CD4-positive, alpha-beta memory T cell (primary cell): ENCODE data around the gene CACNG5. TPM values are rescaled to one million over a fixed set of nuclear protein-coding genes. Genes with fewer than 3 reads are reported as not detected.

ENCODE experiments used
- CTCF ChIA-PET: fragments of 350-600 bp; sonication (Branson Sonifier 250); formaldehyde crosslinking; loops from one replicate; lab custom pipeline; 2021; ENCODE audit warnings: inconsistent platforms; ENCODE audit not compliant: partially characterized antibody; lab: Charles Lee
- POLR2A ChIA-PET: fragments of 350-600 bp; sonication (Branson Sonifier 250); formaldehyde crosslinking; loops from one replicate; lab custom pipeline; 2021; ENCODE audit not compliant: partially characterized antibody; lab: Charles Lee
- DNase-seq, 5 donors: peaks; one replicate each; pipeline versions ENCODE4 v3.0.0 to v3.0.0-alpha.2; 2020 to 2022; ENCODE audit warnings: mixed read lengths in 1 of 5
- H3K27ac ChIP-seq: one replicate; pipeline ENCODE4 v1.7.0; 2013; ENCODE audit warnings: low read depth, low read length
- H3K27me3 ChIP-seq: 2 replicates; pipeline ENCODE4 v1.7.0; 2013; ENCODE audit warnings: mild to moderate bottlenecking, low read length, moderate library complexity; ENCODE audit not compliant: insufficient read depth
- H3K36me3 ChIP-seq: 2 replicates; pipeline ENCODE4 v1.7.0; 2013; ENCODE audit warnings: mild to moderate bottlenecking, low read length, moderate library complexity; ENCODE audit not compliant: insufficient read depth
- H3K4me1 ChIP-seq: 2 replicates; pipeline ENCODE4 v1.7.0; 2013; ENCODE audit warnings: mild to moderate bottlenecking, low read length, moderate library complexity; ENCODE audit not compliant: insufficient read depth
- H3K4me3 ChIP-seq, 2 donors: one replicate each; pipeline ENCODE4 v1.7.0; 2013; ENCODE audit warnings: low read length in 2 of 2, mild to moderate bottlenecking in 1 of 2
- H3K9me3 ChIP-seq, 2 donors: one replicate each; pipeline ENCODE4 v1.7.0; 2013; ENCODE audit warnings: low read length in 2 of 2, control low read depth in 1 of 2; ENCODE audit not compliant: control insufficient read depth in 1 of 2
- H3K27ac Mint-ChIP-seq, 7 donors: one replicate each; pipeline ENCODE4 v1.8.0; 2020 to 2021; ENCODE audit warnings: mixed read lengths in 7 of 7, mild to moderate bottlenecking in 6 of 7, inconsistent platforms in 3 of 7, moderate library complexity in 3 of 7
- H3K27me3 Mint-ChIP-seq, 2 donors: one replicate each; pipeline ENCODE4 v1.8.0; 2020 to 2021; ENCODE audit warnings: mixed read lengths in 2 of 2
- H3K36me3 Mint-ChIP-seq, 2 donors: one replicate each; pipeline ENCODE4 v1.8.0; 2020 to 2021; ENCODE audit warnings: mixed read lengths in 2 of 2, inconsistent platforms in 1 of 2, mild to moderate bottlenecking in 1 of 2
- H3K4me1 Mint-ChIP-seq, 4 donors: one replicate each; pipeline ENCODE4 v1.8.0; 2020 to 2021; ENCODE audit warnings: mixed read lengths in 4 of 4, mild to moderate bottlenecking in 1 of 4
- H3K4me3 Mint-ChIP-seq, 8 donors: one replicate each; pipeline ENCODE4 v1.8.0; 2020 to 2021; ENCODE audit warnings: mixed read lengths in 8 of 8, mild to moderate bottlenecking in 7 of 8, moderate library complexity in 6 of 8, inconsistent platforms in 3 of 8
- H3K9me3 Mint-ChIP-seq, 8 donors: one replicate each; pipeline ENCODE4 v1.8.0; 2020 to 2021; ENCODE audit warnings: mixed read lengths in 8 of 8, mild to moderate bottlenecking in 5 of 8, inconsistent platforms in 3 of 8, moderate library complexity in 1 of 8
- intact Hi-C: fragments of 100-400 bp; cut with micrococcal nuclease; formaldehyde crosslinking; loops from one replicate; pipeline ENCODE4 v1.15.1; 2023
- polyA plus RNA-seq, 2 donors: library from polyadenylated mRNA; unstranded; fragments of 300-500 nt; fragmentation: Illumina TruSeq; gene quantifications; one replicate each; pipeline ENCODE4 v1.2.3, GENCODE V29; 2021
- total RNA-seq, 2 experiments: library from RNA; stranded (reverse); gene quantifications; one replicate each; pipeline ENCODE4 v1.2.3, GENCODE V29; 2021

CACNG5 gene
- total and polyA plus RNA-seq, 4 experiments from 2014 or later = not detected

- POLR2A ChIA-PET = no interaction called here
Measured at GRCh38 chr17:66860204-66860603, 25.3 kb downstream of the CACNG5 start.

GRCh38 chr17:66863820-66864219, 28.9 kb downstream of the CACNG5 start:
- Histone ChIP-seq H3K27me3 (no peaks in the 10 kb centered on the region), H3K27ac (no peak overlapping the region), H3K36me3 (no peaks in the 10 kb centered on the region), H3K4me3 (no peak overlapping the region), H3K4me1 (no peaks in the 10 kb centered on the region), H3K9me3 (no peaks in the 10 kb centered on the region)
- ChIA-PET POLR2A (no interaction called here), CTCF (no interaction called here)
- intact Hi-C loops = no loop called here
- Mint-ChIP-seq H3K36me3 (peaks cover 0 to 2% of the 10 kb centered on the region in 2 donors), H3K9me3 (peaks cover 2 to 35% (median 24%) of the 10 kb centered on the region in 8 donors), H3K4me1 (peaks cover 0 to 1% (median 0%) of the 10 kb centered on the region in 4 donors), H3K27me3 (peaks cover 15 to 28% of the 10 kb centered on the region in 2 donors), H3K4me3 (no peak overlapping the region), H3K27ac (no peak overlapping the region)
- DNase-seq = no peak

More at GRCh38 chr17:66860204-66860603, 25.3 kb downstream of the CACNG5 start:
- Histone ChIP-seq H3K4me3 (no peak overlapping the region), H3K27me3 (no peaks in the 10 kb centered on the region), H3K4me1 (no peaks in the 10 kb centered on the region), H3K27ac (no peak overlapping the region), H3K36me3 (no peaks in the 10 kb centered on the region), H3K9me3 (no peaks in the 10 kb centered on the region)
- CTCF ChIA-PET = no interaction called here
- intact Hi-C loops = no loop called here
- Mint-ChIP-seq H3K9me3 (peaks cover 2 to 21% (median 14%) of the 10 kb centered on the region in 8 donors), H3K4me1 (peaks cover 0 to 1% (median 0%) of the 10 kb centered on the region in 4 donors), H3K36me3 (no peaks in the 10 kb centered on the region), H3K27ac (no peak overlapping the region), H3K27me3 (peaks cover 8 to 11% of the 10 kb centered on the region in 2 donors), H3K4me3 (no peak overlapping the region)
- no peak for DNase-seq

- Mint-ChIP-seq H3K27ac (no peak overlapping the region), H3K36me3 (peaks cover 0 to 2% of the 10 kb centered on the region in 2 donors), H3K4me1 (peaks cover 0 to 1% (median 0%) of the 10 kb centered on the region in 4 donors), H3K4me3 (no peak overlapping the region), H3K9me3 (peaks cover 2 to 37% (median 25%) of the 10 kb centered on the region in 8 donors), H3K27me3 (peaks cover 15 to 32% of the 10 kb centered on the region in 2 donors)
- Histone ChIP-seq H3K9me3 (no peaks in the 10 kb centered on the region), H3K36me3 (no peaks in the 10 kb centered on the region), H3K27ac (no peak overlapping the region), H3K4me3 (no peak overlapping the region), H3K27me3 (no peaks in the 10 kb centered on the region), H3K4me1 (no peaks in the 10 kb centered on the region)
- ChIA-PET POLR2A (no interaction called here), CTCF (no interaction called here)
- intact Hi-C loops = no loop called here
- DNase-seq = no peak
Measured at GRCh38 chr17:66865151-66865550, 30.2 kb downstream of the CACNG5 start.

- DNase-seq = no peak
- Histone ChIP-seq H3K9me3 (no peaks in the 10 kb centered on the region), H3K4me3 (no peak overlapping the region), H3K27ac (no peak overlapping the region), H3K36me3 (no peaks in the 10 kb centered on the region), H3K4me1 (no peaks in the 10 kb centered on the region), H3K27me3 (no peaks in the 10 kb centered on the region)
- Mint-ChIP-seq H3K9me3 (peaks cover 2 to 7% (median 4%) of the 10 kb centered on the region in 8 donors), H3K4me3 (no peak overlapping the region), H3K27me3 (peaks cover 0 to 20% of the 10 kb centered on the region in 2 donors), H3K4me1 (peaks cover 0 to 1% (median 0%) of the 10 kb centered on the region in 4 donors), H3K27ac (no peak overlapping the region), H3K36me3 (no peaks in the 10 kb centered on the region)
- CTCF ChIA-PET = no interaction called here
- POLR2A ChIA-PET = no interaction called here
- intact Hi-C loops = no loop called here
Measured at GRCh38 chr17:66873962-66874361, 39.0 kb downstream of the CACNG5 start.

GRCh38 chr17:66884931-66885330, 50.0 kb downstream of the CACNG5 start:
- Mint-ChIP-seq H3K4me3 (no peak overlapping the region), H3K36me3 (peaks cover 0 to 3% of the 10 kb centered on the region in 2 donors), H3K4me1 (no peaks in the 10 kb centered on the region), H3K9me3 (peaks cover 0 to 14% (median 9%) of the 10 kb centered on the region in 8 donors), H3K27me3 (peaks cover 4% of the 10 kb centered on the region in 2 donors), H3K27ac (no peak overlapping the region)
- POLR2A ChIA-PET = no interaction called here
- CTCF ChIA-PET = no interaction called here
- intact Hi-C loops = no loop called here
- H3K36me3 ChIP-seq = no peaks in the 10 kb centered on the region
- no peak overlapping the region for H3K27ac ChIP-seq
- no peak for DNase-seq
- H3K9me3 ChIP-seq = no peaks in the 10 kb centered on the region
- H3K4me3 ChIP-seq = no peak overlapping the region
- H3K4me1 ChIP-seq = no peaks in the 10 kb centered on the region
- H3K27me3 ChIP-seq = no peaks in the 10 kb centered on the region

GRCh38 chr17:66885417-66885816, 50.5 kb downstream of the CACNG5 start:
- H3K27ac ChIP-seq = no peak overlapping the region
- no peaks in the 10 kb centered on the region for H3K9me3 ChIP-seq
- intact Hi-C loops = no loop called here
- H3K36me3 ChIP-seq = no peaks in the 10 kb centered on the region
- CTCF ChIA-PET = no interaction called here
- H3K4me3 Mint-ChIP-seq = no peak overlapping the region
- peaks cover 0 to 3% of the 10 kb centered on the region in 2 donors for H3K36me3 Mint-ChIP-seq
- H3K27me3 Mint-ChIP-seq = peaks cover 4% of the 10 kb centered on the region in 2 donors
- H3K9me3 Mint-ChIP-seq = peaks cover 0 to 12% (median 6%) of the 10 kb centered on the region in 8 donors
- DNase-seq = no peak
- POLR2A ChIA-PET = no interaction called here
- H3K27me3 ChIP-seq = no peaks in the 10 kb centered on the region
- H3K27ac Mint-ChIP-seq = no peak overlapping the region
- no peak overlapping the region for H3K4me3 ChIP-seq
- H3K4me1 Mint-ChIP-seq = no peaks in the 10 kb centered on the region
- H3K4me1 ChIP-seq = no peaks in the 10 kb centered on the region

GRCh38 chr17:66889480-66890230, 54.7 kb downstream of the CACNG5 start:
- peaks cover 0 to under 1% of the 10 kb centered on the region in 2 donors for H3K27me3 Mint-ChIP-seq
- H3K9me3 ChIP-seq = no peaks in the 10 kb centered on the region
- no peak overlapping the region for H3K27ac Mint-ChIP-seq
- H3K36me3 Mint-ChIP-seq = no peaks in the 10 kb centered on the region
- no peaks in the 10 kb centered on the region for H3K4me1 ChIP-seq
- H3K4me3 ChIP-seq = no peak overlapping the region
- POLR2A ChIA-PET = no interaction called here
- CTCF ChIA-PET = no interaction called here
- H3K4me3 Mint-ChIP-seq = no peak overlapping the region
- no peaks in the 10 kb centered on the region for H3K36me3 ChIP-seq
- intact Hi-C loops = no loop called here
- no peak for DNase-seq
- H3K9me3 Mint-ChIP-seq = no peaks in the 10 kb centered on the region
- H3K27ac ChIP-seq = no peak overlapping the region
- H3K27me3 ChIP-seq = no peaks in the 10 kb centered on the region
- no peaks in the 10 kb centered on the region for H3K4me1 Mint-ChIP-seq
